Measurements from ENCODE around the gene CD1D. TPM values are rescaled to one million over a fixed set of nuclear protein-coding genes. Genes with fewer than 3 reads are reported as not detected.

The CD1D gene
- total RNA-seq, 1 experiment from 2014 or later: not detected

DNA sequence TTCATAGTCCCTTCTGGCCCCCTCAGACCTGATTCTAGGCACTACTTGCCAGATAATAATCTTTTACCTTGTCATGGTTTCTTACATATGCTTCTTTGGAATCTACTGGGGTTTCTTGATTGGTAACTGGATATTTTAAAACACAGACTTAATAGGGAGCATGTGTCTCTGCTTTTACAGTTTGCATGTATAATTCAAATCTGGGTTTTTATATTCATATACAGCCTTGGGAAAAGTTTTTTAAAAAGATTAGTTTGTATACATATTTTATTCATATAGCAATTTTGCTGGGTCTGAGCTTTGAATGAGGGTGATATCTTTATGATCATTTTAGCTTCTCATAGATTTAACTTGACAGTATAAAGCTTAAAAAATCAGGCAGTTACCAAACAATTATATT is 21.1 kb upstream of the CD1D start:
- Histone ChIP-seq H4K20me1 (ENCODE audit: insufficient read depth) (no peaks in the 10 kb centered on the region), H3K36me3 (ENCODE audit: control insufficient read depth in 1 of 2, insufficient read depth in 2 of 2, low read length in 2 of 2) (no peaks in the 10 kb centered on the region), H3K27me3 (ENCODE audit: insufficient read depth, low read length) (peaks cover 35% of the 10 kb centered on the region), H3K4me2 (ENCODE audit: low read length) (no peak overlapping the region), H3K9me3 (ENCODE audit: control insufficient read depth in 1 of 2, insufficient read depth in 1 of 2, low read depth in 1 of 2, low read length in 2 of 2) (no peaks in the 10 kb centered on the region), H3K4me3 (replicated peaks in 1 of 2; ENCODE audit: low read depth in 1 of 2, low read length in 2 of 2) (no peak overlapping the region), H3K79me2 (ENCODE audit: insufficient read depth, low read length) (no peaks in the 10 kb centered on the region), H3K4me1 (ENCODE audit: control insufficient read depth in 1 of 2, insufficient read depth in 2 of 2, low read length in 2 of 2) (no peaks in the 10 kb centered on the region), H3K9ac (ENCODE audit: low read length) (no peak overlapping the region), H3K9me2 (ENCODE audit: insufficient read depth) (no peaks in the 10 kb centered on the region), H2AFZ (ENCODE audit: low read depth, low read length, poor library complexity, severe bottlenecking) (no peak overlapping the region), H3K27ac (ENCODE audit: low read depth, low read length) (no peak overlapping the region)
- ChIA-PET POLR2A (no interaction called here), CTCF (no interaction called here), RAD21 (ENCODE audit: low non-redundant PET in 1 of 2, low total read pairs in 2 of 2, uncharacterized antibody in 2 of 2, unreplicated experiment in 2 of 2) (no interaction called here)
- intact Hi-C loops (cut with micrococcal nuclease): no loop called here
- no peak for TF ChIP-seq JUND (IDR thresholded peaks at IDR 0.05)
- TF ChIP-seq, protein P1, sequence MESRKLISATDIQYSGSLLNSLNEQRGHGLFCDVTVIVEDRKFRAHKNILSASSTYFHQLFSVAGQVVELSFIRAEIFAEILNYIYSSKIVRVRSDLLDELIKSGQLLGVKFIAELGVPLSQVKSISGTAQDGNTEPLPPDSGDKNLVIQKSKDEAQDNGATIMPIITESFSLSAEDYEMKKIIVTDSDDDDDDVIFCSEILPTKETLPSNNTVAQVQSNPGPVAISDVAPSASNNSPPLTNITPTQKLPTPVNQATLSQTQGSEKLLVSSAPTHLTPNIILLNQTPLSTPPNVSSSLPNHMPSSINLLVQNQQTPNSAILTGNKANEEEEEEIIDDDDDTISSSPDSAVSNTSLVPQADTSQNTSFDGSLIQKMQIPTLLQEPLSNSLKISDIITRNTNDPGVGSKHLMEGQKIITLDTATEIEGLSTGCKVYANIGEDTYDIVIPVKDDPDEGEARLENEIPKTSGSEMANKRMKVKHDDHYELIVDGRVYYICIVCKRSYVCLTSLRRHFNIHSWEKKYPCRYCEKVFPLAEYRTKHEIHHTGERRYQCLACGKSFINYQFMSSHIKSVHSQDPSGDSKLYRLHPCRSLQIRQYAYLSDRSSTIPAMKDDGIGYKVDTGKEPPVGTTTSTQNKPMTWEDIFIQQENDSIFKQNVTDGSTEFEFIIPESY (IDR thresholded peaks at IDR 0.05; ENCODE audit: extremely low read depth, insufficient replicate concordance, low read length): no peak
- no peak for TF ChIP-seq ZFX (IDR thresholded peaks at IDR 0.05)
- TF ChIP-seq POLR2AphosphoS5 (IDR thresholded peaks at IDR 0.05; ENCODE audit: low read depth, low read length): no peak
- TF ChIP-seq EZH2 (IDR thresholded peaks at IDR 0.05): no peak
- no peak for TF ChIP-seq CEBPB (IDR thresholded peaks at IDR 0.05; ENCODE audit: low read depth)
- TF ChIP-seq, protein P2, sequence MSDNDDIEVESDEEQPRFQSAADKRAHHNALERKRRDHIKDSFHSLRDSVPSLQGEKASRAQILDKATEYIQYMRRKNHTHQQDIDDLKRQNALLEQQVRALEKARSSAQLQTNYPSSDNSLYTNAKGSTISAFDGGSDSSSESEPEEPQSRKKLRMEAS (IDR thresholded peaks at IDR 0.05): no peak
- TF ChIP-seq, protein P3, sequence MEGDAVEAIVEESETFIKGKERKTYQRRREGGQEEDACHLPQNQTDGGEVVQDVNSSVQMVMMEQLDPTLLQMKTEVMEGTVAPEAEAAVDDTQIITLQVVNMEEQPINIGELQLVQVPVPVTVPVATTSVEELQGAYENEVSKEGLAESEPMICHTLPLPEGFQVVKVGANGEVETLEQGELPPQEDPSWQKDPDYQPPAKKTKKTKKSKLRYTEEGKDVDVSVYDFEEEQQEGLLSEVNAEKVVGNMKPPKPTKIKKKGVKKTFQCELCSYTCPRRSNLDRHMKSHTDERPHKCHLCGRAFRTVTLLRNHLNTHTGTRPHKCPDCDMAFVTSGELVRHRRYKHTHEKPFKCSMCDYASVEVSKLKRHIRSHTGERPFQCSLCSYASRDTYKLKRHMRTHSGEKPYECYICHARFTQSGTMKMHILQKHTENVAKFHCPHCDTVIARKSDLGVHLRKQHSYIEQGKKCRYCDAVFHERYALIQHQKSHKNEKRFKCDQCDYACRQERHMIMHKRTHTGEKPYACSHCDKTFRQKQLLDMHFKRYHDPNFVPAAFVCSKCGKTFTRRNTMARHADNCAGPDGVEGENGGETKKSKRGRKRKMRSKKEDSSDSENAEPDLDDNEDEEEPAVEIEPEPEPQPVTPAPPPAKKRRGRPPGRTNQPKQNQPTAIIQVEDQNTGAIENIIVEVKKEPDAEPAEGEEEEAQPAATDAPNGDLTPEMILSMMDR (IDR thresholded peaks at IDR 0.05 in 2 of 3, conservative IDR thresholded peaks at IDR 0.05 in 1 of 3; ENCODE audit: borderline replicate concordance in 1 of 3, insufficient read depth in 1 of 3, low read depth in 2 of 3, low read length in 2 of 3): no peak
- TF ChIP-seq, protein P4, sequence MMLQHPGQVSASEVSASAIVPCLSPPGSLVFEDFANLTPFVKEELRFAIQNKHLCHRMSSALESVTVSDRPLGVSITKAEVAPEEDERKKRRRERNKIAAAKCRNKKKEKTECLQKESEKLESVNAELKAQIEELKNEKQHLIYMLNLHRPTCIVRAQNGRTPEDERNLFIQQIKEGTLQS (IDR thresholded peaks at IDR 0.05): no peak
- no peak for TF ChIP-seq YY1 (IDR thresholded peaks at IDR 0.05; ENCODE audit: extremely low read depth, insufficient replicate concordance, low read depth, low read length)
- no peak for TF ChIP-seq SP1 (IDR thresholded peaks at IDR 0.05; ENCODE audit: low read depth)
- BruUV-seq (replicated peaks): no TSS peak
- ATAC-seq: no peak
- DNase-seq (ENCODE audit: low read depth, low spot score): no peak

Measured in HCT116 (cell line).